HepG2 (cell line): ENCODE results near the gene AGFG1. TPM values are rescaled to one million over a fixed set of nuclear protein-coding genes. Genes with fewer than 3 reads are reported as not detected.

Source experiments
- AGO1 ChIP-seq: fragments of 200-400 bp; formaldehyde crosslinking; IDR thresholded peaks from 2 replicates; pipeline ENCODE4 v1.6.1; 2017; ENCODE audit warnings: mild to moderate bottlenecking, low read depth, low read length, moderate library complexity; ENCODE audit not compliant: poor library complexity, severe bottlenecking
- CCAR2 ChIP-seq: fragments of 200-400 bp; formaldehyde crosslinking; optimal IDR thresholded peaks from 2 replicates; pipeline ENCODE3; 2018; ENCODE audit warnings: low read depth, mild to moderate bottlenecking, low read length, moderate library complexity
- ELF3 ChIP-seq: IDR thresholded peaks from 2 replicates; pipeline ENCODE4 v1.6.1; 2016; ENCODE audit warnings: missing genetic modification reagents, missing compliant biosample characterization
- FOXA1 ChIP-seq, 2 experiments: fragments of 450-650 bp in 1 of 2; sonication (generic) in 1 of 2; formaldehyde crosslinking in 1 of 2; IDR thresholded peaks; 2 replicates each; pipeline versions ENCODE4 v1.4.0 to v1.6.1; 2016 to 2020; ENCODE audit warnings: missing genetic modification reagents in 1 of 2
- FOXA3 ChIP-seq: IDR thresholded peaks from 2 replicates; pipeline ENCODE4 v1.6.1; 2016; ENCODE audit warnings: missing genetic modification reagents, missing compliant biosample characterization
- GABPA ChIP-seq, 2 experiments: IDR thresholded peaks; 2 replicates each; pipeline ENCODE4 v1.6.1; 2011 to 2016; ENCODE audit warnings: low read depth in 2 of 2, low read length in 1 of 2, missing biosample characterization in 1 of 2, missing genetic modification characterization in 1 of 2
- MAX ChIP-seq: IDR thresholded peaks from 2 replicates; pipeline ENCODE4 v1.6.1; 2012; ENCODE audit warnings: inconsistent platforms
- MXD3 ChIP-seq: IDR thresholded peaks from 2 replicates; pipeline ENCODE4 v1.6.1; 2016; ENCODE audit warnings: mild to moderate bottlenecking, missing biosample characterization, missing genetic modification reagents
- MYNN ChIP-seq: sonication (generic); formaldehyde crosslinking; IDR thresholded peaks from 2 replicates; pipeline ENCODE4 v1.4.0; 2020; ENCODE audit warnings: mild to moderate bottlenecking, low read depth, missing genetic modification reagents
- NR2F1 ChIP-seq, 2 experiments: fragments of 450-650 bp in 1 of 2; formaldehyde crosslinking in 1 of 2; IDR thresholded peaks; 2 replicates each; pipeline versions ENCODE4 v1.5.0 to v1.6.1; 2016 to 2020; ENCODE audit warnings: mild to moderate bottlenecking in 1 of 2, missing compliant biosample characterization in 1 of 2, missing genetic modification reagents in 1 of 2, moderate library complexity in 1 of 2
- RNF2 ChIP-seq: fragments of 450-650 bp; conservative IDR thresholded peaks from 2 replicates; pipeline ENCODE4 v1.6.1; 2016; ENCODE audit warnings: low read depth
- SCMH1 ChIP-seq: sonication (generic); formaldehyde crosslinking; IDR thresholded peaks from 2 replicates; pipeline ENCODE4 v1.9.0; 2021; ENCODE audit warnings: missing genetic modification reagents, mild to moderate bottlenecking, borderline replicate concordance
- SP2 ChIP-seq: sonication (generic); formaldehyde crosslinking; IDR thresholded peaks from 2 replicates; pipeline ENCODE4 v1.5.1; 2020; ENCODE audit warnings: mild to moderate bottlenecking, missing genetic modification reagents
- SP5 ChIP-seq: IDR thresholded peaks from 2 replicates; pipeline ENCODE4 v1.6.1; 2016; ENCODE audit warnings: low read depth, borderline replicate concordance
- ZFP1 ChIP-seq: IDR thresholded peaks from 2 replicates; pipeline ENCODE4 v1.6.1; 2016
- ZFP90 ChIP-seq: sonication (generic); formaldehyde crosslinking; IDR thresholded peaks from 2 replicates; pipeline ENCODE4 v1.8.0; 2022; ENCODE audit warnings: missing genetic modification reagents, mild to moderate bottlenecking, inconsistent platforms, borderline replicate concordance
- ZFY ChIP-seq: sonication (generic); formaldehyde crosslinking; IDR thresholded peaks from 2 replicates; pipeline ENCODE4 v1.4.0; 2020; ENCODE audit warnings: missing genetic modification reagents
- ZNF343 ChIP-seq: sonication (generic); formaldehyde crosslinking; IDR thresholded peaks from 2 replicates; pipeline ENCODE4 v1.4.0; 2020; ENCODE audit warnings: mild to moderate bottlenecking, missing genetic modification reagents
- ZNF781 ChIP-seq: sonication (generic); formaldehyde crosslinking; IDR thresholded peaks from 2 replicates; pipeline ENCODE4 v1.5.1; 2020; ENCODE audit warnings: borderline replicate concordance, mild to moderate bottlenecking, missing genetic modification reagents; ENCODE audit errors: not compliant biosample characterization
- ZSCAN20 ChIP-seq: sonication (generic); formaldehyde crosslinking; IDR thresholded peaks from 2 replicates; pipeline ENCODE4 v1.4.0; 2020; ENCODE audit warnings: missing genetic modification reagents, mild to moderate bottlenecking, borderline replicate concordance
- polyA plus RNA-seq, 8 experiments: library from polyadenylated mRNA; depleted of rRNA in 3 of 8; stranded (reverse) in 7 of 8; unstranded in 1 of 8; fragments of >200 nt; fragmentation: Illumina TruSeq in 4 of 8; extraction: Trizol in 4 of 8; gene quantifications; 2 replicates each; pipeline versions ENCODE4 v1.2.1 to v1.2.3, GENCODE V29; 2011 to 2016; ENCODE audit warnings: low read depth in 4 of 8, missing spikeins in 1 of 8, mixed read lengths in 1 of 8; ENCODE audit not compliant: insufficient read depth in 1 of 8
- total RNA-seq, 5 experiments: library from RNA; depleted of rRNA; stranded (reverse); fragments of >200 nt; fragmentation: Illumina TruSeq; extraction: Trizol; gene quantifications; 2 replicates each; pipeline ENCODE4 v1.2.3, GENCODE V29; 2016; ENCODE audit warnings: low read depth in 1 of 5
- TF ChIP-seq, protein P1 (sequence below): sonication (generic); formaldehyde crosslinking; IDR thresholded peaks from 2 replicates; pipeline ENCODE4 v1.8.0; 2022; ENCODE audit warnings: low read depth, missing genetic modification reagents

The AGFG1 gene
- total and polyA plus RNA-seq, 2 of the 13 experiments (the other 11 are each of a cell fraction or from before 2014, with no cell fraction given), result 145 to 168 TPM

DNA sequence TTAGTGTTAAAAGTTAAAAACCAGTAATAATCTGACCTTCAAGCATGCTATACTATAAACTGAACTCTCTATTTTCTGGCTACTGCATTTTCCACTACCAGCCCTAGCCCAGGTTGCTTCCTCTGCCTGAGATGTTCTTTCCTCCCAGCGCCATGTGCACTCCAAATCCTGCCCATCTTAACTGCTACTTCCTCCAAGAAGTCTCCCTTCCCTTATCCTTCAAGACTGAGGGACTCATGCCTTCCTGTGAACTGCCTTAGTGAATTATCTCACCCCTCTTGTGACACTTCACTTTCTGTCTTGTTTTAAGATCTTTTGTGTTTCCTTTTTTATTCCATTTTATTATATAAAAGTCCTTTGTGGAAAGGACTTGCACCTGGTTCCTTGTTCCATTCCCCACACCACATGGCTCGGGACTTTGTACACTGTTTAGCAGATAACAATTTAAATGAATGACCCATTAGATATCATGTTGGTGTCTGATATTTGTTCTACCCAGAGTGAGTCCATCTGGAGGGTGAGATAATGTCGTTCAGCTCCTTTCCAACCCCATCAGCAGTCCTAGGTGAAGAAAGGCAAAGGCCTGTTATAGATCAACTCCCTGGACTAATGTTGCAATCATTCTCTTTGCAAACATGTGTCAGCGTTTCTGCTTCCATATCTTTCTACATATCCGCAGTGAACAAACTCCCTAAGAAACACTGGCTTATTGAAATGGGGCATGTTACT, 20.9 kb upstream of the AGFG1 start (continued):
- TF ChIP-seq FOXA1 (IDR thresholded peaks at IDR 0.05) (peak; percentile 56; the same call in 1 of the 2 replicates), FOXA1 (CRISPR knock-in tag; IDR thresholded peaks at IDR 0.05) (peak; percentile 95), ELF3 (CRISPR knock-in tag) (peak; percentile 83), CCAR2 (peak; percentile 30), ZFP90 (CRISPR knock-in tag) (peak; percentile 63; the same call in 1 of the 2 replicates), RNF2 (no peak), MAX (peak; percentile 82), SCMH1 (CRISPR knock-in tag) (no peak), MXD3 (CRISPR knock-in tag) (no peak), SP5 (CRISPR knock-in tag) (peak; percentile 60), SP2 (CRISPR knock-in tag) (no peak), ZNF343 (no peak), GABPA (IDR thresholded peaks at IDR 0.05; ENCODE audit: low read depth, low read length) (no peak), GABPA (CRISPR knock-in tag; IDR thresholded peaks at IDR 0.05; ENCODE audit: low read depth) (peak; percentile 39; the same call in 1 of the 2 replicates), ZNF781 (CRISPR knock-in tag) (peak; percentile 45), AGO1 (no peak), ZSCAN20 (CRISPR knock-in tag) (no peak), ZFP1 (CRISPR knock-in tag) (peak; percentile 98), MYNN (CRISPR knock-in tag) (no peak; the same call in 1 of the 2 replicates), NR2F1 (CRISPR knock-in tag; IDR thresholded peaks at IDR 0.05) (peak in 1 of 2 experiments; percentile 65; a peak in 3 of 4 replicates), FOXA3 (CRISPR knock-in tag) (peak; percentile 96), ZFY (CRISPR knock-in tag) (peak; percentile 64)
- TF ChIP-seq, protein P1, sequence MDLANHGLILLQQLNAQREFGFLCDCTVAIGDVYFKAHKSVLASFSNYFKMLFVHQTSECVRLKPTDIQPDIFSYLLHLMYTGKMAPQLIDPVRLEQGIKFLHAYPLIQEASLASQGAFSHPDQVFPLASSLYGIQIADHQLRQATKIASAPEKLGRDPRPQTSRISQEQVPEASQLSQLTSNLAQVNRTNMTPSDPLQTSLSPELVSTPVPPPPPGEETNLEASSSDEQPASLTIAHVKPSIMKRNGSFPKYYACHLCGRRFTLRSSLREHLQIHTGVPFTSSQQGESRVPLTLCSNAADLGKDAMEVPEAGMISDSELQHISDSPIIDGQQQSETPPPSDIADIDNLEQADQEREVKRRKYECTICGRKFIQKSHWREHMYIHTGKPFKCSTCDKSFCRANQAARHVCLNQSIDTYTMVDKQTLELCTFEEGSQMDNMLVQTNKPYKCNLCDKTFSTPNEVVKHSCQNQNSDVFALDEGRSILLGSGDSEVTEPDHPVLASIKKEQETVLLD (CRISPR knock-in tag), result peak; percentile 50; the same call in 1 of the 2 replicates
